Erythroblast (primary cell): ENCODE results near the gene NMBR.

Experiments
- GATA1 ChIP-seq: IDR thresholded peaks from 2 replicates; pipeline ENCODE4 v1.6.1; 2011; ENCODE audit warnings: low read depth, mild to moderate bottlenecking, control low read depth, low read length, moderate library complexity
- POLR2A ChIP-seq: IDR thresholded peaks from 2 replicates; pipeline ENCODE4 v1.6.1; 2011; ENCODE audit warnings: mild to moderate bottlenecking, low read length

- TF ChIP-seq POLR2A (no peak), GATA1 (no peak)
These were observed 111.0 kb downstream of the NMBR start for GRCh38 chr6:142035890-142036289.
